Spleen (tissue), 7 donors: ENCODE data around the gene HDAC5.

Experiments
- POLR2A ChIP-seq, 3 donors: fragments of 450-650 bp; IDR thresholded peaks; one replicate each; pipeline ENCODE4 v1.5.1; 2017; ENCODE audit warnings: antibody characterized with exemption in 3 of 3, mild to moderate bottlenecking in 1 of 3
- POLR2AphosphoS5 ChIP-seq, 3 donors: sonication (generic); formaldehyde crosslinking; IDR thresholded peaks; one replicate each; pipeline ENCODE4 v1.5.1; 2017; ENCODE audit warnings: antibody characterized with exemption in 3 of 3
- TF ChIP-seq, protein P1 (sequence below), 11 experiments: fragments of 200-600 bp in 7 of 11; fragments of 450-650 bp in 4 of 11; sonication (generic) in 4 of 11; IDR thresholded peaks in 8 of 11; conservative IDR thresholded peaks in 3 of 11; 1 replicate in 7 of 11; 2 replicates in 4 of 11; pipeline versions ENCODE4 v1.4.0 to v1.8.0; 2016 to 2021; ENCODE audit warnings: antibody characterized with exemption in 11 of 11, inconsistent platforms in 4 of 11, mild to moderate bottlenecking in 1 of 11
- donor health status: DM: no; HTN: no; CAD: no; lungs with moderate emphysema.
- donor health status: DM: no; HTN: no; CAD: no.
- donor health status: DM: no; HTN: no; CAD: no.

DNA sequence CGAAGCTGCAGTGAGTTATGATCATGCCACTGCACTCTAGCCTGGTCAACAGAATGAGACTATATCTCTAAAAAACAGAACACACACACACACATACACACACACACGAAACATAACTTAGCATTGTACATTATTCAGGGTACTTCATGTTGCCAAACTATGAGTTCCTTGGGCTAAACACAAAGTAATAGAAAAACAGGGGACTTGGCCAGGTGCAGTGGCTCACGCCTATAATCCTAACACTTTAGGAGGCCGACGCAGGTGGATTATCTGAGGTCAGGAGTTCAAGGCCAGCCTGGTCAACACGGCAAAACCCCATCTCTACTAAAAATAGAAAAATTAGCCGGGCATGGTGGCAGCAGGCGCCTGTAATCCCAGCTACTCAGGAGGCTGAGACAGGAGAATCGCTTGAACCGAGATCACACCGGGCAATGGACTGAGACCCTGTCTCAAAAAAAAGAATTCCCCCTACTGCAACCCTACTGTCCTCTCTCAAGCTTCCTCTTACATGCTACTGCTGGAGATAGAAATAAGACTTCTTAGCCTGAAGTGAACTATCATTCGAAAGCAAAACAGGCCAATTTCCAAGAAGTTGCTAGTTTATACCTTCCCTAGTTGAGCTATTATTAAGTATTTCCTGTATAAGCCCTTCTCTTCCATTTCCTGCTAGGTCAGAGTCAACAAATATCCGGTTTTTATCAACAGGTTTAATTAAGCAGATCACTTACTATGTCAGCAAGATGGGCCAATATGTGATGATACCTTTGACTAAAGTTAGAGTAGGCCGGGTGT lies 64.1 kb downstream of the HDAC5 start:
- TF ChIP-seq POLR2A (IDR thresholded peaks at IDR 0.05), result no peak
- TF ChIP-seq, protein P1, sequence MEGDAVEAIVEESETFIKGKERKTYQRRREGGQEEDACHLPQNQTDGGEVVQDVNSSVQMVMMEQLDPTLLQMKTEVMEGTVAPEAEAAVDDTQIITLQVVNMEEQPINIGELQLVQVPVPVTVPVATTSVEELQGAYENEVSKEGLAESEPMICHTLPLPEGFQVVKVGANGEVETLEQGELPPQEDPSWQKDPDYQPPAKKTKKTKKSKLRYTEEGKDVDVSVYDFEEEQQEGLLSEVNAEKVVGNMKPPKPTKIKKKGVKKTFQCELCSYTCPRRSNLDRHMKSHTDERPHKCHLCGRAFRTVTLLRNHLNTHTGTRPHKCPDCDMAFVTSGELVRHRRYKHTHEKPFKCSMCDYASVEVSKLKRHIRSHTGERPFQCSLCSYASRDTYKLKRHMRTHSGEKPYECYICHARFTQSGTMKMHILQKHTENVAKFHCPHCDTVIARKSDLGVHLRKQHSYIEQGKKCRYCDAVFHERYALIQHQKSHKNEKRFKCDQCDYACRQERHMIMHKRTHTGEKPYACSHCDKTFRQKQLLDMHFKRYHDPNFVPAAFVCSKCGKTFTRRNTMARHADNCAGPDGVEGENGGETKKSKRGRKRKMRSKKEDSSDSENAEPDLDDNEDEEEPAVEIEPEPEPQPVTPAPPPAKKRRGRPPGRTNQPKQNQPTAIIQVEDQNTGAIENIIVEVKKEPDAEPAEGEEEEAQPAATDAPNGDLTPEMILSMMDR (IDR thresholded peaks at IDR 0.05 in 8 of 11, conservative IDR thresholded peaks at IDR 0.05 in 3 of 11), result no peak
- no peak for TF ChIP-seq POLR2AphosphoS5 (IDR thresholded peaks at IDR 0.05)
